ENCODE results near the gene LRRC8B. TPM values are rescaled to one million over a fixed set of nuclear protein-coding genes. Genes with fewer than 3 reads are reported as not detected.

The LRRC8B gene
- total and polyA plus RNA-seq, 2 of the 13 experiments (the other 11 are each of a cell fraction or from before 2014, with no cell fraction given): 4.9 to 7.6 TPM

- TF ChIP-seq ZBTB37 (CRISPR knock-in tag; IDR thresholded peaks at IDR 0.05) (no peak), ZNF367 (CRISPR knock-in tag; IDR thresholded peaks at IDR 0.05; ENCODE audit: borderline replicate concordance) (no peak), ZNF362 (CRISPR knock-in tag; IDR thresholded peaks at IDR 0.05; ENCODE audit: borderline replicate concordance) (no peak), BORCS8-MEF2B (CRISPR knock-in tag; IDR thresholded peaks at IDR 0.05) (no peak), FIP1L1 (IDR thresholded peaks at IDR 0.05; ENCODE audit: borderline replicate concordance, insufficient read depth, low read depth, low read length) (no peak), NRL (CRISPR knock-in tag; IDR thresholded peaks at IDR 0.05; ENCODE audit: borderline replicate concordance) (no peak), IRF2 (CRISPR knock-in tag; IDR thresholded peaks at IDR 0.05) (no peak), ZNF629 (CRISPR knock-in tag; conservative IDR thresholded peaks at IDR 0.05) (no peak), ZNF660 (CRISPR knock-in tag; IDR thresholded peaks at IDR 0.05; ENCODE audit: borderline replicate concordance, low read depth) (no peak), BRCA1 (CRISPR knock-in tag; IDR thresholded peaks at IDR 0.05) (no peak), RBFOX2 (IDR thresholded peaks at IDR 0.05; ENCODE audit: low read depth, low read length) (no peak), MTF1 (CRISPR knock-in tag; IDR thresholded peaks at IDR 0.05) (no peak), CBX2 (IDR thresholded peaks at IDR 0.05; ENCODE audit: low read depth, low read length) (no peak), CBX2 (CRISPR knock-in tag; IDR thresholded peaks at IDR 0.05; ENCODE audit: low read depth) (no peak), ZNF513 (CRISPR knock-in tag; conservative IDR thresholded peaks at IDR 0.05) (no peak)
Observed at GRCh38 chr1:89596698-89597097, 72.1 kb downstream of the LRRC8B start (continued).
